ENCODE measurements around the gene PLEKHA6. TPM values are rescaled to one million over a fixed set of nuclear protein-coding genes. Genes with fewer than 3 reads are reported as not detected.
"Not testable (repeated sequence)": the region's sequence is repeated elsewhere in the genome, so short reads cannot be mapped to it uniquely, and the experiment has no call there.

PLEKHA6 gene
- total RNA-seq, 1 donor from 2014 or later = 4.4 TPM

DNA sequence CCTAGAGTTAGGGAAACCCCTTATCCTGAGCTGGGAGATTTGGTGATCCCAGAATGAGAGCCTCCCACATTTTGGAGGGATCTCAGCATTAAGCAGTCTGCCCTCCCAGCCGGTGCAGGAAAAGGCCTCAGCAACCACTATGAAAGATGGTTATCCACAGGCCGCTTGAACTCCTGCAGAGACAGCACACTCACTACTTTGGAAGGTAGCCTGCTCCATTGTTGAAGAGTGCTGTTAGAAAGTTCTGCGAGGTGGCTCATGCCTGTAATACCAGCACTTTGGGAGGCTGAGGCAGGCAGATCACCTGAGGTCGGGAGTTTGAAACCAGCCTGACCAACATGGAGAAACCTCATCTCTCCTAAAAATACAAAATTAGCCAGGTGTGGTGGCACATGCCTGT is 48.8 kb downstream of the PLEKHA6 start:
- not testable (repeated sequence) for DNase-seq

GRCh38 chr1:204308023-204308628 is 51.6 kb downstream of the PLEKHA6 start:
- no peak for DNase-seq

- DNase-seq = peak; percentile 69
These were observed 52.3 kb downstream of the PLEKHA6 start for GRCh38 chr1:204307334-204307883.

DNA sequence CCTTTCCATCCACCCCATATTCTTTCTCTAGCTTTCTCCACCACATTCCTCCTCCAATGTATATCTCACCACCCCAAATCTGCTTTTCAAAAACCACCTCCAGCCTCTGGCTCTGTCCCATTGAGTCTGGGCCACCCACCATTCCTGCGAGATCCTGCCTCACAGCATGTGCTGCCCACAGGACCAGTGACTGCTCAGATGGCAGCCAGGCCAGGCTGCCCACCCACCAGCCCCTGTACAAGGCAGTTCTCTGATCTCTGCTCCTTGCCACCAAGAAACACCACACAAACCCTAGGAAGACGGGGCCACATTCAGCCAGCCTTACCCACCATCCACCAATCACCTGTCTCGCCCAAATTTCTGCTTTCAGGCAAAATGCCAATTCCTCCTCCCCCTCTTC is 53.7 kb downstream of the PLEKHA6 start:
- no peak for DNase-seq

GRCh38 chr1:204304067-204304466 is 55.7 kb downstream of the PLEKHA6 start:
- no peak for DNase-seq

- DNase-seq = no peak
These were observed 57.0 kb downstream of the PLEKHA6 start for GRCh38 chr1:204302769-204303168.

GRCh38 chr1:204301171-204301957 is 58.4 kb downstream of the PLEKHA6 start:
- no peak for DNase-seq

GRCh38 chr1:204299814-204300365 is 59.8 kb downstream of the PLEKHA6 start:
- peak; percentile 54 for DNase-seq

DNA sequence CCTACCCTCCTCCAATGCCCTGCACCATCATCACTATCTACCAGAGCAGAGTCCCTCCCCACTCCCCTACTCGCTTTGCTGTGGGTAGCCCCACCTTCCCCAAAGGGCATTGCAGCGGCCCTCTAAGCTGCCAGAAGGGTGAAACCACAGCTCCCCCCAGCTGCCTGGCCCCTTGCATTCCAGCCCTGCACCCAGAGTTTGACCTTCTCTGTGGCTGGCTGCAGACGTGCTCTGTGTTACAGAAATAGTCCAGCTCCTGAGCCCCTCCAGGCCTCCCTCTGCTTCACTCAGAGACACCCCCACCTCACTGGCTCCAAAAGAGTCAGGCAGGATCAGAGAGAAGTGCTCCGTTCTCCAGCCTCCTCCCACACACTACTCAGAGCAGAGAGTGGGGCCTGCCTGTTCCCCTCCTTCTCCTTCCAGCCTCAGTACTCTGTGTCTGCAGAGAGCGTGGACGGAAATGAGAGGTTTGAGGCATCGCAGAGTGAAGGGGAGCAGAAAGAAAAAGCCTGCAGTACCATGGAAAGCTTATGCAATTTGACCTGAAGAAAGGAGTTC is 63.2 kb downstream of the PLEKHA6 start:
- peak; percentile 65 for DNase-seq

DNA sequence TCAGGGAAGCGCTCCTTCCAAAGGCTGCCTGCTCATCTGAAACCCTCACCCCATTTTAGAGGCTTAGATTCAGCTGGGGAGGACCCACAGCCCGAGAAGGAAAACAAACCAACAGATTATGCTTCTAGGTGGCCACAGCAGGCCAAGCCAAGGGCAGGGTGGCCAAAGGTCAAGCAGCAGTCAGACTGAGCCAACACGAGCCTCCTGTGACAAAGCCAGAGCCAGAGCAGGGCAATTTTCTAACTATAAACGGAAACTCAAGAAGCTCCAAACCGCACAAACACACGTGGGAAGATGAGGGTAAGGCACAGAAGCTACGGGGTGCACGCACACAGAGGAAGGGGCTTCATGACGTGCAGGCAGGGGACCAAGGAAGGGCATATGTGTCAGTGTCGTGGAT is 64.1 kb downstream of the PLEKHA6 start:
- DNase-seq = no peak

GRCh38 chr1:204294357-204294756 is 65.4 kb downstream of the PLEKHA6 start:
- peak; percentile 74 for DNase-seq

DNA sequence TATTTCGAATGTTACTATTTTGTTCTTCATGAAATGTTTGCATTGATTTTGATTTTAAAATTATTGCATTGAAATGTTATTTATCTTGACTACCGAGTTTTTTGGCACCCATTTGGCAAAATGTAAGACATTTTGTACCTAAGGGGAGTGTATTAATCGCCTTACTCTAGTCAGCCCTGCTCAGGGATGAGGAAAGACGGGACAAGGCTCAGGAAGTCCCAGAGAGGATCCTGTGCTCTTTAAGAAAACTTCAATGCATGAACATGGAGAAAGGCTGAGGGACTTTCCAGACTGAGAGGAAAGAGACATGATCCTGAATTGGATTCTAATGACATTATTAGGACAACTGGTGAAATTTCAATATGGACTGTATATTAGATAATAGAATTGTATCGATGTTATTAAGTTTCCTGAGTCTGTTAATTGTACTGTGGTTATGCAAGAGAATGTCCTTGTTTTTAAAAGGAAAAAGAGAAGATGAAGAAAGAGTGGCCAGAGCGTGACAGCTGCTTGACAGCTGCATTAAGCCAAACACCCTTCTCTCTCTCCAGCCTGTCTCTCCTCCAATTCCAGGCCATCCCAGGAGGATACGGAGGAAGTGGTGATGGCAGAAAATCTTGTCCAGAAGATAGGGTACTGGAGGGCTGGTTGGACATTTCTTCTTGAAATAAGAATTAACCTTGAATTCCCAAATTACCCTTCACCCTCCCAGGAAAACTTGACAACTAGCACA is 66.0 kb downstream of the PLEKHA6 start:
- DNase-seq = peak; percentile 89

DNA sequence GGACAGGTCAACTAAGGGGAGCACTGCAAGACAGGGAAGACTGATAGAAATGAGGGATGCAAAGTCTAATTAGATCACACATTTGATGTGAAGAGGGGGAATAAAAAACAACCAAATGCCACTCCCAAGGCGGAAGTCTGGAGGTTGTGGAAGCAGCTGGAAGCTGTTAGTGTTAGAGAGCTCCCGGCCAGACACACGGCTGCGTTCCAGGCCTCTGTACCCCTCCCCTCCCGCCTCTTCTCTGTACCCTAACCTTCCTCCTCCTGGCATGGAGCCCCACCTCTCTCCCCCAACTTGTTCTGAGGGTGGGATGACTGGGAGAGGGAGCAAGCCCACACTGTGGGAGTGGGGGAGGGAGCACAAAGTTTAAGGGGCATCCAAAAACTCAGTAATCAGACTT is 67.0 kb downstream of the PLEKHA6 start:
- peak; percentile 54 for DNase-seq

GRCh38 chr1:204289280-204289679 is 70.4 kb downstream of the PLEKHA6 start:
- DNase-seq = no peak

DNA sequence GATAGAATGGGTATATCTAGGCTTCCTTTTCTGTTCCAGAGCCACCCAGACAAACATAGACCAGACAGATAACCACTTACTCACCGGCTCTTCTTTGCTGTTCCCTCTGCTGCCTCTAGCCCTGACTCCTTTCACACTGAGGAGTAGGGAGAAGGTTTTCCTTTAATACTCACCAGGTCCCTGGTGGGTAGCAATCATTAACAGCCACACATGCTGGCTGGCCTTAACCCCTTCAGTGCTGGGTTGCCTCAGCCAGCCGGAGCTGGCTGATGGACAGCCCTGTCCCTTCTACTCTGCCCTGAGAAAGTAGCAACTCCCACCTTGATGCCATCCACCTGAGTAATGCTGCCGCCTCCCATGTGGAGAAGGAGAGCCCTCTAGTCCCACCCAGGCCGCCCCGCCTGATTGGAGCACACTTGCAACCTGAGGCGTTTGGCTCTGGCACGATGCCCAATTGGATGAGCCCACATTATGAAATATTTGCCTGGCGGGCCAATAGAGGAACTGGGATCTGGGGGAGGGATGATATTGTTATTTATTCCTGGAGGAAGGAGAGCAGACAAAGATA is 71.6 kb downstream of the PLEKHA6 start:
- DNase-seq = peak; percentile 48

- DNase-seq = no peak
These were observed 72.2 kb downstream of the PLEKHA6 start for GRCh38 chr1:204287466-204287891.

- no peak for DNase-seq
These were observed 72.8 kb downstream of the PLEKHA6 start for GRCh38 chr1:204286831-204287421.

DNA sequence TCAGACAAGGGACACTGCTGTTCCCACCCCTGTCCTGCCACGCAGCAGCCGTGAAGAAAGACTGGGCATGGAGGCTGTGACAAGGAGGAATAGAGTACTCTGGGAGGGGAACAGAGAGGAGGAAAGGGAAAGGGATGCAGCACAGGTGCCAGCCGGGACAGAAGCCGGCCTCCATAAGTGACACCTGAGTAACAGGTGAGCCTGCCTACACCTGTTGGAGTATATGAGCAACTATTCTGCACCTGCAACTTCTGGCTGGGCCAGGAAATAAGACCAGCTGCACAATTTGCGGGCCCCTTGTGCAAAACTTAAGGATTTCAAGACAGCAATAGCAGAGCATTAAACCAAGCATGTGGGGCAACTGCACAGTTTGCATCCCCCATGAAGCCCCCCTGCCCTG is 73.4 kb downstream of the PLEKHA6 start:
- no peak for DNase-seq

- DNase-seq = no peak
These were observed 74.1 kb downstream of the PLEKHA6 start for GRCh38 chr1:204285436-204286305.

GRCh38 chr1:204284929-204285328 is 74.8 kb downstream of the PLEKHA6 start:
- no peak for DNase-seq
